Lower lobe of right lung (tissue), 2 donors: ENCODE measurements around the gene MSGN1. TPM values are rescaled to one million over a fixed set of nuclear protein-coding genes. Genes with fewer than 3 reads are reported as not detected.

Source experiments
- ATAC-seq, 2 donors: fragments of 200-7000 bp; cut with Tn5 transposase; one replicate each; pipeline ENCODE4 v1.9.1; 2020 to 2022; ENCODE audit warnings: mild to moderate bottlenecking in 2 of 2, moderate library complexity in 2 of 2
- DNase-seq: peaks from one replicate; pipeline ENCODE4 v3.0.0-alpha.2; 2020
- H3K27ac ChIP-seq: fragments of 200-600 bp; one replicate; pipeline ENCODE4 v1.8.0; 2022
- H3K27me3 ChIP-seq: fragments of 200-600 bp; one replicate; pipeline ENCODE4 v1.8.0; 2022; ENCODE audit warnings: low read depth
- H3K36me3 ChIP-seq: fragments of 200-600 bp; one replicate; pipeline ENCODE4 v1.8.0; 2022; ENCODE audit warnings: mild to moderate bottlenecking
- H3K4me1 ChIP-seq: fragments of 200-600 bp; one replicate; pipeline ENCODE4 v1.8.0; 2022
- H3K4me3 ChIP-seq: fragments of 200-600 bp; one replicate; pipeline ENCODE4 v1.8.0; 2022; ENCODE audit warnings: mild to moderate bottlenecking
- H3K9me3 ChIP-seq: fragments of 200-600 bp; one replicate; pipeline ENCODE4 v1.8.0; 2022
- intact Hi-C: fragments of 100-400 bp; cut with DNase I; formaldehyde crosslinking; loops from one replicate; pipeline ENCODE4 v1.11.0; 2022
- total RNA-seq: library from RNA; stranded (reverse); fragmentation: NEBNext Ultra II Directional; extraction: Animal tissue kit (Norgen Biotek cat#: 25700); gene quantifications from one replicate; pipeline ENCODE4 v1.2.1, GENCODE V29; 2021
- TF ChIP-seq, protein P1 (sequence below): fragments of 200-600 bp; IDR thresholded peaks from one replicate; pipeline ENCODE4 v1.8.0; 2022; ENCODE audit warnings: antibody characterized with exemption, mild to moderate bottlenecking
- donor health status: DM: no; HTN: yes; CAD: no; lungs with severe emphysema.

The MSGN1 gene
- total RNA-seq, 1 donor from 2014 or later = not detected

DNA sequence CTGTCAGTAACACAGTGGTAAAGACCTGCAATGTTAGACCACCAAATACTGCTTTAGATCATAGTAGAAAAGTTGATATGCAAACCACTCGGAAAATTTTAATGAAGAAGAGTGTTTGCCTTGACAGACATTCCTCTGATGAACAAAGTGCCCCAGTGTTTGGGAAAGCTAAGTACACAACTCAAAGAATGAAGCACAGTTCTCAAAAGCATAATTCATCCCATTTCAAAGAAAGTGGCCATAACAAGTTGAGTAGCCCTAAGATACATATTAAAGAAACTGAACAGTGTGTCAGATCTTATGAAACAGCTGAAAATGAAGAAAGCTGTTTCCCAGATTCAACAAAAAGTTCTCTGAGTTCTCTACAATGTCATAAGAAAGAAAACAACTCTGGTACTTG, 34.8 kb upstream of the MSGN1 start:
- Histone ChIP-seq H3K9me3 (no peaks in the 10 kb centered on the region), H3K27ac (no peak overlapping the region), H3K36me3 (peaks cover 13% of the 10 kb centered on the region), H3K27me3 (no peaks in the 10 kb centered on the region), H3K4me1 (no peaks in the 10 kb centered on the region), H3K4me3 (no peak overlapping the region)
- DNase-seq (no peak), ATAC-seq (no peak)
- intact Hi-C loops = no loop called here
- TF ChIP-seq, protein P1, sequence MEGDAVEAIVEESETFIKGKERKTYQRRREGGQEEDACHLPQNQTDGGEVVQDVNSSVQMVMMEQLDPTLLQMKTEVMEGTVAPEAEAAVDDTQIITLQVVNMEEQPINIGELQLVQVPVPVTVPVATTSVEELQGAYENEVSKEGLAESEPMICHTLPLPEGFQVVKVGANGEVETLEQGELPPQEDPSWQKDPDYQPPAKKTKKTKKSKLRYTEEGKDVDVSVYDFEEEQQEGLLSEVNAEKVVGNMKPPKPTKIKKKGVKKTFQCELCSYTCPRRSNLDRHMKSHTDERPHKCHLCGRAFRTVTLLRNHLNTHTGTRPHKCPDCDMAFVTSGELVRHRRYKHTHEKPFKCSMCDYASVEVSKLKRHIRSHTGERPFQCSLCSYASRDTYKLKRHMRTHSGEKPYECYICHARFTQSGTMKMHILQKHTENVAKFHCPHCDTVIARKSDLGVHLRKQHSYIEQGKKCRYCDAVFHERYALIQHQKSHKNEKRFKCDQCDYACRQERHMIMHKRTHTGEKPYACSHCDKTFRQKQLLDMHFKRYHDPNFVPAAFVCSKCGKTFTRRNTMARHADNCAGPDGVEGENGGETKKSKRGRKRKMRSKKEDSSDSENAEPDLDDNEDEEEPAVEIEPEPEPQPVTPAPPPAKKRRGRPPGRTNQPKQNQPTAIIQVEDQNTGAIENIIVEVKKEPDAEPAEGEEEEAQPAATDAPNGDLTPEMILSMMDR = no peak

DNA sequence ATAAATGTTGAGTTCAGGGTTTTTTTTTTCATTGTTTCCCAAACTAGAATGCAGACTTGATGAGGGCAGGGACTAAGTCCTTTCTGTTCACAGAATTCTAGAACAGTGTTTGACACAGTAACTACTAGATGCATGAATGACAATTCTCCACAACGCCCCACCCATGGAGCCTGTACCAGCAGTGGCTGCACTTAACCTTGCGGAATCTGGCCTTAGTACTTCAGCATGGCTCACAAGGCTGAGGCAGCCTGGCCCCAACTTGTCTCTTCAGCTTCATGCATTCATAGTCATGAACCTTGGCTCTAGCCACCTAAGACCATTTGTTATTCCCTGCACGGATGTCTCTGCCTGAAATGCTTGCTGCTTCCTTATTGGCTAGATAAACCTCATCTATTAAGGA, 29.5 kb upstream of the MSGN1 start:
- no peak overlapping the region for H3K27ac ChIP-seq
- no peaks in the 10 kb centered on the region for H3K36me3 ChIP-seq
- H3K4me1 ChIP-seq = peaks cover 8% of the 10 kb centered on the region
- H3K9me3 ChIP-seq = no peaks in the 10 kb centered on the region
- ATAC-seq = no peak
- no peak overlapping the region for H3K4me3 ChIP-seq
- TF ChIP-seq, protein P1 = no peak
- no peak for DNase-seq
- intact Hi-C loops = no loop called here
- no peaks in the 10 kb centered on the region for H3K27me3 ChIP-seq

DNA sequence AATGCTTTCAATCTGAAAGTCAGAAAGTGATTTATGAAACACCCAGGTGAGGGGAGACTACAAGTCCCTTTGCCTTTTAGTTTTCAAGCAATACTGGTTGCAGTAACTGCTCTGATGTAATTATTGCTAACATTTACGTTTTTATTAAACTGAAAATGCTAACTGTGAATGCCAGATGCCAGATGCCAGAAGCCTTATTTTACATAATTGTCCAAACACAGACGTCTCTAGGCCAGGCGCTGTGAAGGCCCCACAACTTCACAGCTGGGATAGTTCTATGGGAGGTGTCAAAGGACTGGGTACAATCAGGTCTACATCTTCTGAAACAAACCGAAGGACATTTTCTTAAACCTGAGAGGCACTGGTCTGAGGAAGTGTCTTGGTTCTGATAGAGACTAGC, 27.5 kb upstream of the MSGN1 start:
- intact Hi-C loops = no loop called here
- Histone ChIP-seq H3K9me3 (no peaks in the 10 kb centered on the region), H3K36me3 (no peaks in the 10 kb centered on the region), H3K4me3 (no peak overlapping the region), H3K27ac (no peak overlapping the region), H3K4me1 (peaks cover 8% of the 10 kb centered on the region), H3K27me3 (no peaks in the 10 kb centered on the region)
- DNase-seq (no peak), ATAC-seq (no peak)
- TF ChIP-seq, protein P1 = no peak

DNA sequence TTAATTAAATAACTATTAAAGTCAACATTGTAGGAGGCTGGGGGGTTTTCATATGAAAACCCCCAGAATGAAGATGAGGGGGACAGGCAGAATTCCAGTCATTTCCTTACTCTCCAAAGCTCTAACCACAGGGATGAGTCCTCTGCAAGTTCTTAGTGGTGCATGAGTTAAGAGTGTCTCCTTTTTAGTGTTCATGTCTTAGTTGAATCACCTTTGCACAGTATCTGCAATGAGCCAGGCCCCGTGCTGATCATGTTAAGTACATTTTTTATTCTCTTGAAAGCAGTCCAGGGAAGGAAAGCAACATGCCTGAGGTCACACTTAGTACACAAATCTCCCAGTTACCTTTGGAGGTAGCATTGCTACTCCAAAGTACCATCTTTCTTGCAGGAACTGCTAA, 25.7 kb upstream of the MSGN1 start:
- no peaks in the 10 kb centered on the region for H3K9me3 ChIP-seq
- DNase-seq (no peak), ATAC-seq (no peak)
- intact Hi-C loops = no loop called here
- no peak overlapping the region for H3K27ac ChIP-seq
- no peaks in the 10 kb centered on the region for H3K27me3 ChIP-seq
- TF ChIP-seq, protein P1 = no peak
- H3K4me1 ChIP-seq = peaks cover 8% of the 10 kb centered on the region
- H3K36me3 ChIP-seq = no peaks in the 10 kb centered on the region
- H3K4me3 ChIP-seq = no peak overlapping the region

DNA sequence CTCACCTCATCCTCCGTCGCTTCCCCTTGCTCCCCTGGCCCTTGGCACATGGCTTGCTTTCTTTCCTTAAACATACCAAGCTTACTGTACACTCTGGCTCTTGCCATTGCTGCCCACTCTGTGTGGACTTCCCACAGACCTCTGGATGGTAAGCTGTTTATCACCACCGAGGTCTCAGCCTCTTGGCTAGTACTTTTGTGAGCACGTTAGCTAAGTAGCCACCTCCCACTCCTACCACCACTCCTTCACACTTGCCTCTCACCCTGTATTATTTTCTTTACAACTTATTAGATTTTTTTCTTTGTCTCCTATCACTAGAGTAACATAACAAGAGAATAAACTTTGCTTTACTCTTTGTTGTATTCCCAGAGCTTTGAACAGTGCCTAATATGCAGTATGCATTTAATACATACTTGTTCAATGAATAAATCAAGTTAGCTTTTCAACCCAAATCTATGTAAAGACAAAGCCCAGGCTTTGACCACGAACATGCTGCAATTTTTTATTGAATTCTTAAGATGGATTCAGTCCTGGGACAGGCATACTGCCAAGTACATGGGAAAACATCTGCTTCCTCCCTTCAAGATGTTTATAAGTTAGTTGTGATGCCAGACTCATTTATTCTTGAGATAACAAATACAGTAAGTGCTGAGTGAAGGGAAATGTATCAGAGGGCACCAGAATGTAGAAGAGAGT, 25.0 kb upstream of the MSGN1 start:
- ATAC-seq (no peak), DNase-seq (no peak)
- TF ChIP-seq, protein P1 = no peak
- H3K4me3 ChIP-seq = no peak overlapping the region
- no peaks in the 10 kb centered on the region for H3K9me3 ChIP-seq
- peaks cover 8% of the 10 kb centered on the region for H3K4me1 ChIP-seq
- H3K36me3 ChIP-seq = no peaks in the 10 kb centered on the region
- intact Hi-C loops = no loop called here
- H3K27me3 ChIP-seq = no peaks in the 10 kb centered on the region
- H3K27ac ChIP-seq = no peak overlapping the region
